ENCODE data around the gene SMIM38. TPM values are rescaled to one million over a fixed set of nuclear protein-coding genes. Genes with fewer than 3 reads are reported as not detected.

SMIM38 gene
- total and polyA plus RNA-seq, 2 donors (not counting 1 experiment from before 2014, with no cell fraction given), result 1.2 to 1.6 TPM

GRCh38 chr11:69154211-69154913 lies 1.4 kb upstream of the SMIM38 start:
- H3K4me1 ChIP-seq (ENCODE audit: control insufficient read depth in 2 of 2, insufficient read depth in 2 of 2, low read length in 2 of 2), result peaks cover 0 to 3% of the 10 kb centered on the region in 2 donors
- no peak overlapping the region for H3K27ac ChIP-seq (ENCODE audit: low read length in 2 of 2)
- H3K79me2 ChIP-seq (ENCODE audit: control insufficient read depth, insufficient read depth, low read length), result no peaks in the 10 kb centered on the region
- peaks cover 10% of the 10 kb centered on the region for H3K4me1 Mint-ChIP-seq
- H3K27me3 ChIP-seq (replicated peaks in 1 of 4; ENCODE audit: control extremely low read depth in 1 of 4, control insufficient read depth in 3 of 4, insufficient read depth in 4 of 4, low read length in 3 of 4), result peaks cover 0 to 13% (median 0%) of the 10 kb centered on the region in 4 experiments
- TF ChIP-seq CTCF (IDR thresholded peaks at IDR 0.05), result no peak
- no peak for TF ChIP-seq EZH2 (IDR thresholded peaks at IDR 0.05; ENCODE audit: borderline replicate concordance, insufficient read depth, low read depth, low read length, poor library complexity, severe bottlenecking)
- H3K9ac ChIP-seq (ENCODE audit: low read length), result no peak overlapping the region
- H3K4me2 ChIP-seq (replicated peaks; ENCODE audit: low read depth, low read length, poor library complexity, severe bottlenecking), result no peak overlapping the region
- H3K36me3 ChIP-seq (replicated peaks in 1 of 2; ENCODE audit: control extremely low read depth in 1 of 2, control insufficient read depth in 1 of 2, extremely low read depth in 1 of 2, insufficient read depth in 2 of 2, low read length in 1 of 2), result no peaks in the 10 kb centered on the region
- H3K4me3 ChIP-seq (ENCODE audit: control extremely low read depth in 1 of 5, extremely low read depth in 1 of 5, insufficient read depth in 1 of 5, low read depth in 2 of 5, low read length in 4 of 5), result no peak overlapping the region
- H4K20me1 ChIP-seq (ENCODE audit: control insufficient read depth, insufficient read depth, low read length, poor library complexity, severe bottlenecking), result no peaks in the 10 kb centered on the region
- ChIA-PET CTCF (no interaction called here), POLR2A (no interaction called here)
- H3K9me3 ChIP-seq (ENCODE audit: control extremely low read depth in 1 of 3, control insufficient read depth in 2 of 3, insufficient read depth in 1 of 3, low read length in 2 of 3), result peaks cover 0 to under 1% (median 0%) of the 10 kb centered on the region in 3 donors
- intact Hi-C loops (cut with micrococcal nuclease), result no loop called here
- no peak for ATAC-seq (ENCODE audit: low read depth)
- peaks cover 3% of the 10 kb centered on the region for H3K9me3 Mint-ChIP-seq (ENCODE audit: insufficient read depth)
- H3K4me3 Mint-ChIP-seq, result no peak overlapping the region
- H3K27me3 Mint-ChIP-seq, result peaks cover 8% of the 10 kb centered on the region
- 94% methylated on average over 17 of the region's 21 CpGs for WGBS (ENCODE audit: insufficient coverage)
- no peak overlapping the region for H2AFZ ChIP-seq (ENCODE audit: insufficient read depth, low read depth, low read length, poor library complexity, severe bottlenecking)
- no peak overlapping the region for H3K27ac Mint-ChIP-seq
- DNase-seq, result no peak

- Histone ChIP-seq H3K27me3 (replicated peaks in 1 of 4; ENCODE audit: control extremely low read depth in 1 of 4, control insufficient read depth in 3 of 4, insufficient read depth in 4 of 4, low read length in 3 of 4) (peaks cover 0 to 13% (median 0%) of the 10 kb centered on the region in 4 experiments), H3K9me3 (ENCODE audit: control extremely low read depth in 1 of 3, control insufficient read depth in 2 of 3, insufficient read depth in 1 of 3, low read length in 2 of 3) (no peaks in the 10 kb centered on the region), H3K79me2 (ENCODE audit: control insufficient read depth, insufficient read depth, low read length) (no peaks in the 10 kb centered on the region), H3K9ac (ENCODE audit: low read length) (no peak overlapping the region), H3K4me3 (ENCODE audit: control extremely low read depth in 1 of 5, extremely low read depth in 1 of 5, insufficient read depth in 1 of 5, low read depth in 2 of 5, low read length in 4 of 5) (no peak overlapping the region), H2AFZ (ENCODE audit: insufficient read depth, low read depth, low read length, poor library complexity, severe bottlenecking) (no peak overlapping the region), H3K27ac (ENCODE audit: low read length in 2 of 2) (no peak overlapping the region), H4K20me1 (ENCODE audit: control insufficient read depth, insufficient read depth, low read length, poor library complexity, severe bottlenecking) (no peaks in the 10 kb centered on the region), H3K4me1 (ENCODE audit: control insufficient read depth in 2 of 2, insufficient read depth in 2 of 2, low read length in 2 of 2) (peaks cover 0 to 3% of the 10 kb centered on the region in 2 donors), H3K36me3 (replicated peaks in 1 of 2; ENCODE audit: control extremely low read depth in 1 of 2, control insufficient read depth in 1 of 2, extremely low read depth in 1 of 2, insufficient read depth in 2 of 2, low read length in 1 of 2) (no peaks in the 10 kb centered on the region), H3K4me2 (replicated peaks; ENCODE audit: low read depth, low read length, poor library complexity, severe bottlenecking) (no peak overlapping the region)
- Mint-ChIP-seq H3K9me3 (ENCODE audit: insufficient read depth) (peaks cover 3% of the 10 kb centered on the region), H3K27me3 (peaks cover 8% of the 10 kb centered on the region), H3K4me1 (peaks cover 10% of the 10 kb centered on the region), H3K27ac (no peak overlapping the region), H3K4me3 (no peak overlapping the region)
- no peak for TF ChIP-seq EZH2 (IDR thresholded peaks at IDR 0.05; ENCODE audit: borderline replicate concordance, insufficient read depth, low read depth, low read length, poor library complexity, severe bottlenecking)
- no peak for TF ChIP-seq CTCF (IDR thresholded peaks at IDR 0.05)
- ChIA-PET CTCF (no interaction called here), POLR2A (no interaction called here)
- WGBS (ENCODE audit: insufficient coverage), result 84% methylated on average over 10 of the region's 10 CpGs
- no peak for ATAC-seq (ENCODE audit: low read depth)
- intact Hi-C loops (cut with micrococcal nuclease), result no loop called here
- no peak for DNase-seq
These were observed 815 bp upstream of the SMIM38 start for GRCh38 chr11:69154938-69155301.

All from B cell (primary cell).